AG09309 (cell line): Measurements from ENCODE around the gene NLRP9.

ENCODE experiments used
- DNase-seq: peaks from one replicate; pipeline ENCODE4 v3.0.0-alpha.2; 2010; ENCODE audit warnings: low read depth
- H3K4me3 ChIP-seq: 2 replicates; pipeline ENCODE4 v1.5.1; 2011; ENCODE audit warnings: mild to moderate bottlenecking, low read depth, low read length, moderate library complexity; ENCODE audit not compliant: control insufficient read depth
- CTCF ChIP-seq: IDR thresholded peaks from 2 replicates; pipeline ENCODE4 v1.5.1; 2011; ENCODE audit warnings: mild to moderate bottlenecking, low read depth, low read length, inconsistent platforms; ENCODE audit not compliant: insufficient read depth, control insufficient read depth; ENCODE audit errors: missing control alignments

The NLRP9 gene

GRCh38 chr19:55667958-55668357, 70.2 kb downstream of the NLRP9 start:
- no peak for TF ChIP-seq CTCF
- no peak for DNase-seq

DNA sequence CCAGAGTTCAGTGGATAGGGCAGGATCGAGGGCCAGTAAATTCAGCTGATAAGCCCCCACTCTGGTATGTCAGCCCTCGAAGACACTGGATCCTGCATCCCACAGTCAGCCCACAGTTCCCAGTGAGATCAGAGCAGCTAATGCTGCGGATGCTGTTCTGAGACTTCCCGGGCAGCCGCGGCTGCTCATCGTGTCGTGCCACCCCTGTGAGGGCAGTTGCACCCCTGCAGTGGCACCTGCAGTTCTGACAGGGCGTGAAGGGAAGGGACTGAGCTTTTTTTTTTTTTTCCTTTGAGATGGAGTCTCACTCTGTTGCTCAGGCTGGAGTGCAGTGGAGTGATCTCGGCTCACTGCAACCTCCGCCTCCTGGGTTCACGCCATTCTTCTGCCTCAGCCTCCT, 70.7 kb downstream of the NLRP9 start:
- DNase-seq, result no peak
- no peak for TF ChIP-seq CTCF
- no peak overlapping the region for H3K4me3 ChIP-seq

More at GRCh38 chr19:55667958-55668357, 70.2 kb downstream of the NLRP9 start:
- no peak overlapping the region for H3K4me3 ChIP-seq

DNA sequence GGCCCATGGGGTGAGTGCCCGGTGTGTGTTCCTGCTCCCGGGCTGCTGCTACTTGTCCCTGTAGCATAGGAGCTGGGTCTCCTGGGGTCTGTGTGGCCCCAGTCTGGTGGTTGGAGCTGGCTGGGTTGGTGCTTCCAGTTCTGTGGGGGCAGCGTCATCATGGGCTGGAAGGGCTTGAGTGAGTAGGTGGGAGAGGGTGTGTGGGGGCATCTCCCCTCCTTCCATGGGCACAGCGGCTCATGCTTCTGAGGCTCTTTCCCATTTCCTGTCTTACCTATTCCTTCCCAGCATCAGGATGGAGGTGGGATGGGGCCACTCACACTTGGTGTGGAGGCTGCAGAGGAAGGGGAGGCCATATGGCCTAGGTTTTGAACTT, 71.2 kb downstream of the NLRP9 start:
- TF ChIP-seq CTCF, result no peak
- no peak for DNase-seq

GRCh38 chr19:55666343-55667005, 71.7 kb downstream of the NLRP9 start:
- no peak for TF ChIP-seq CTCF
- DNase-seq, result no peak
- H3K4me3 ChIP-seq, result no peak overlapping the region

More for the DNA sequence above, 71.2 kb downstream of the NLRP9 start:
- H3K4me3 ChIP-seq, result no peak overlapping the region

DNA sequence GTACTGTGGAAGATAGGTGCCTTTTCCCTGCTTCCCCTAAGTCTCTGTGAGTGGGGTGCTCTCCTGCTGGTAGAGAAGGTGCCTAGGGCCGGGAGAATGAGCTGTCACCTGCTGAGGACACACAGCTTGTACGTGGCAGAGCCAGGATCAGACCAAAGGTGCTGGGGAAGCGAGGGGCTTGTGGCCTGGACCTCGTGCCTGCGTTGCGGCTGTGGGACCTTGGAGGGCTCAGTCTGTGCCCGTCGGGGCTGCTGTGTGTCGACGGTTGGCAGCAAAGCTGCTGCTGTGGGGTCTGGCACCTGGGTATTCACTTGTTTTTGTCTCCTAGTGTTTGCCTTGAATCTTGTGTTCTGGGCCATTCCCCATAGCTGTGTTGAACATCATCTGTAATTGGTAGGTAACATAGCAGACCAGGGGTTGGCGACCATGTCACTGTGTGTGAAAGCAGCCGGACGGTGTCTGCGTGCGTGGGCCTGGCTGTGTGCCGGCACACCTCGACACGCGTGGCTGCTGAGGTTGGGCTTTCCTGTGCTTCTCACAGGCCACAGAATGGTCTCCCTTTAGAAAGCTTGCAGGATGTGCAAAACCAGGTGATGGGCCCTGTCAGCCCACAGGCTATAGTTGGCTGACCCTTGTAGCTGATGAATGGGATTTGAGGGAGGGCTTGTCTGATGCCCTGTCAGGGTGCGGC, 74.2 kb downstream of the NLRP9 start:
- no peak overlapping the region for H3K4me3 ChIP-seq
- no peak for DNase-seq
- no peak for TF ChIP-seq CTCF

DNA sequence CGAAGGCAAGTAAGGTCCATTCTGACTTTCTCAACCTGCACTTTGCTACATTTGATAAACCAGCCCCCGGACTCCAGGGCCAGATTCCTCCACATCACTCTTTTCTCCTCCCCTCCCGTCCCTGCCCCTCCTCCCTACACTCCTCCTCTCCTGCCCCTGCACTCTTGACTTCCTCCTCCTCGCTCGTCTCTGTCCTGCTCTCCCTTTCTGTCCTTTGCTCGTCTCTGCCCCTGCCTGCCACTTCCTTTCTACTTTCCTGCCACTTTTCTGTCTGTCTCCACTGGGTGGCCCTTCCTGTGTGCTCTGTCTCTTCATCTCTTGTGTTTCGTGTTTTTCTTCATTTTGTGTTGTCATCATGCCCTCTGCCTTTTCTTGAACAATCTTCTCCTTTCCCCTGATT, 76.4 kb downstream of the NLRP9 start:
- TF ChIP-seq CTCF, result no peak

More for the DNA sequence above, 76.4 kb downstream of the NLRP9 start:
- no peak overlapping the region for H3K4me3 ChIP-seq
- DNase-seq, result no peak
